NB4 (cell line): Measurements from ENCODE around the gene CDH13.

ENCODE experiments used
- CTCF ChIP-seq: IDR thresholded peaks from one replicate; pipeline ENCODE4 v1.5.1; 2012; ENCODE audit warnings: low read depth, low read length
- POLR2A ChIP-seq: IDR thresholded peaks from 2 replicates; pipeline ENCODE4 v1.6.1; 2011; ENCODE audit warnings: mild to moderate bottlenecking; ENCODE audit not compliant: insufficient read length; ENCODE audit errors: extremely low read depth

DNA sequence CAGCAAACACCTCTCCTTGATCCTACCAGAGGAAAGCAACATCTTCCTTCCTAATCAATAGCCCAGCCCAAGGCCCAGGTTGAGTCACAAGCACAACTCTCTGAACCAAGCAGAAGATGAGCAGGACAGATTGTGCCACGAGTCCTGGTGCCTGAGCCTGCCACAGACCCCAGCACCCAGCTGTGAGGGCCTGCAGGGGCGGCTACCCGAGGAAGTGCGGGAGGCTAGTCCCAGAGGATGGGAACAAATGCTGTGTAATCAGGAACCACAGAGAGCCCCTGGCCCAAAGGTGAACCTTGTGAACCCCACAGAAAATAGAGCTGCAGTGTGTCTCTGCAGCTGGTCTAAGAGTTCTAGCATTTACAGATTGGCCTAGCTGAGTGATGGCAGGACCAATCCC lies 1054.2 kb downstream of the CDH13 start:
- TF ChIP-seq POLR2A, result no peak
- TF ChIP-seq CTCF, result no peak
